Ascending aorta (tissue), 2 donors: ENCODE data around the gene CFAP68. TPM values are rescaled to one million over a fixed set of nuclear protein-coding genes. Genes with fewer than 3 reads are reported as not detected.

ENCODE experiments used
- DNase-seq, 2 donors: peaks; one replicate each; pipeline ENCODE4 v3.0.0-alpha.2; 2019; ENCODE audit warnings: low spot score in 2 of 2
- H3K27ac ChIP-seq, 2 donors: fragments of 200-600 bp; sonication (generic); one replicate each; pipeline ENCODE4 v1.5.1; 2016 to 2017; ENCODE audit warnings: mild to moderate bottlenecking in 1 of 2
- H3K27me3 ChIP-seq: fragments of 200-600 bp; sonication (generic); one replicate; pipeline ENCODE4 v1.5.1; 2017
- H3K36me3 ChIP-seq, 2 donors: fragments of 200-600 bp; sonication (generic); one replicate each; pipeline ENCODE4 v1.5.1; 2016
- H3K4me1 ChIP-seq, 2 donors: fragments of 200-600 bp; sonication (generic); one replicate each; pipeline ENCODE4 v1.5.1; 2016 to 2017; ENCODE audit warnings: mild to moderate bottlenecking in 1 of 2
- H3K4me3 ChIP-seq, 2 donors: fragments of 200-600 bp; sonication (generic); one replicate each; pipeline ENCODE4 v1.5.1; 2016 to 2017; ENCODE audit warnings: mild to moderate bottlenecking in 1 of 2
- H3K9me3 ChIP-seq, 2 donors: fragments of 200-600 bp; sonication (generic); one replicate each; pipeline ENCODE4 v1.5.1; 2016
- CTCF ChIP-seq, 3 experiments: fragments of 200-600 bp in 2 of 3; fragments of 450-650 bp in 1 of 3; sonication (generic) in 2 of 3; IDR thresholded peaks; one replicate each; pipeline ENCODE4 v1.5.1; 2016 to 2019; ENCODE audit warnings: antibody characterized with exemption in 3 of 3, mild to moderate bottlenecking in 1 of 3, moderate library complexity in 1 of 3
- intact Hi-C: fragments of 100-400 bp; cut with DNase I; formaldehyde crosslinking; loops from one replicate; pipeline ENCODE4 v1.15.1; 2023
- total RNA-seq: library from RNA; depleted of rRNA; stranded (reverse); fragments of >200 nt; gene quantifications from one replicate; pipeline ENCODE4 v1.1.0, GENCODE V29; 2016

CFAP68 gene
- total RNA-seq, 1 donor from 2014 or later: not detected

- TF ChIP-seq CTCF (IDR thresholded peaks at IDR 0.05): no peak
- H3K36me3 ChIP-seq: peaks cover 8 to 30% of the 10 kb centered on the region in 2 donors
- peak overlapping the region; percentile 62 to 88 for H3K4me3 ChIP-seq
- no peak for DNase-seq
- H3K4me1 ChIP-seq: peaks cover 0 to 4% of the 10 kb centered on the region in 2 donors
- intact Hi-C loops: no loop called here
- H3K27me3 ChIP-seq: no peaks in the 10 kb centered on the region
- no peaks in the 10 kb centered on the region for H3K9me3 ChIP-seq
- H3K27ac ChIP-seq: peak overlapping the region; percentile 98 to 99
These were observed 29.4 kb downstream of the CFAP68 start for GRCh38 chr11:111908639-111909305.

GRCh38 chr11:111909378-111909777, 30.0 kb downstream of the CFAP68 start:
- Histone ChIP-seq H3K4me1 (peaks cover 0 to 4% of the 10 kb centered on the region in 2 donors), H3K36me3 (peaks cover 8 to 30% of the 10 kb centered on the region in 2 donors), H3K9me3 (no peaks in the 10 kb centered on the region), H3K4me3 (peak overlapping the region; percentile 62 to 88), H3K27ac (peak overlapping the region; percentile 98 to 99), H3K27me3 (no peaks in the 10 kb centered on the region)
- intact Hi-C loops: no loop called here
- no peak for TF ChIP-seq CTCF (IDR thresholded peaks at IDR 0.05)
- DNase-seq: no peak

- H3K4me1 ChIP-seq: peaks cover 0 to 9% of the 10 kb centered on the region in 2 donors
- no peak for DNase-seq
- H3K27me3 ChIP-seq: no peaks in the 10 kb centered on the region
- no peaks in the 10 kb centered on the region for H3K9me3 ChIP-seq
- peak overlapping the region; percentile 98 to 99 for H3K27ac ChIP-seq
- intact Hi-C loops: loop anchor here (1.0 to 2.0 kb wide), 3 partner anchors 16 to 40 kb away; partner anchors contain the start of genes ALG9, CFAP68 and FDXACB1
- peak overlapping the region; percentile 62 to 88 for H3K4me3 ChIP-seq
- no peak for TF ChIP-seq CTCF (IDR thresholded peaks at IDR 0.05)
- peaks cover 8 to 30% of the 10 kb centered on the region in 2 donors for H3K36me3 ChIP-seq
These were observed 31.6 kb downstream of the CFAP68 start for GRCh38 chr11:111910676-111911562.

- Histone ChIP-seq H3K27me3 (no peaks in the 10 kb centered on the region), H3K36me3 (peaks cover 8 to 30% of the 10 kb centered on the region in 2 donors), H3K4me1 (peaks cover 0 to 9% of the 10 kb centered on the region in 2 donors), H3K4me3 (peak within 1 kb of the TSS; percentile 66 to 88), H3K9me3 (no peaks in the 10 kb centered on the region), H3K27ac (peak within 1 kb of the TSS; percentile 98 to 99)
- intact Hi-C loops: loop anchor here (1.0 to 2.0 kb wide), 6 partner anchors 12 to 66 kb away; partner anchors contain the start of genes ALG9, CFAP68 and FDXACB1
- TF ChIP-seq CTCF (IDR thresholded peaks at IDR 0.05): no peak
- DNase-seq: peak; percentile 90 to 98
These were observed 32.4 kb downstream of the CFAP68 start, which contains the start of gene CRYAB for GRCh38 chr11:111911563-111912401. Gene CRYAB, minus strand, starts transcription at chr11:111911770. Its CDS starts 46 bp downstream, at chr11:111911724.

- peaks cover 0 to 15% of the 10 kb centered on the region in 2 donors for H3K4me1 ChIP-seq
- intact Hi-C loops: loop anchor here (1.0 to 2.0 kb wide), 3 partner anchors 11 to 65 kb away; no protein-coding TSS in a partner anchor
These were observed 33.2 kb downstream of the CFAP68 start, which contains the start of gene HSPB2 for GRCh38 chr11:111912535-111912934. Gene HSPB2, plus strand, starts transcription at chr11:111912734. Its CDS starts 96 bp downstream, at chr11:111912830.

More at GRCh38 chr11:111912535-111912934, 33.2 kb downstream of the CFAP68 start, which contains the start of gene HSPB2:
- Histone ChIP-seq H3K36me3 (peaks cover 8 to 29% of the 10 kb centered on the region in 2 donors), H3K27me3 (no peaks in the 10 kb centered on the region), H3K9me3 (no peaks in the 10 kb centered on the region), H3K4me3 (peak within 1 kb of the TSS; percentile 66 to 88), H3K27ac (peak within 1 kb of the TSS; percentile 98 to 99)
- peak in 1 of 2 donors; percentile 71 for DNase-seq
- TF ChIP-seq CTCF (IDR thresholded peaks at IDR 0.05): no peak
